Muscle layer of duodenum (tissue), 2 donors: ENCODE measurements around the gene PACSIN1.

Experiments used
- H3K27ac ChIP-seq: one replicate; pipeline ENCODE4 v1.7.0; 2013; ENCODE audit warnings: mild to moderate bottlenecking, low read length
- H3K27me3 ChIP-seq: one replicate; pipeline ENCODE4 v1.7.0; 2013; ENCODE audit warnings: low read depth, mild to moderate bottlenecking, control low read depth, low read length
- H3K36me3 ChIP-seq, 2 donors: one replicate each; pipeline ENCODE4 v1.7.0; 2013; ENCODE audit warnings: low read length in 2 of 2, control low read depth in 1 of 2, mild to moderate bottlenecking in 1 of 2; ENCODE audit not compliant: insufficient read depth in 2 of 2, control insufficient read depth in 1 of 2
- H3K4me1 ChIP-seq, 2 donors: one replicate each; pipeline ENCODE4 v1.7.0; 2013; ENCODE audit warnings: low read length in 2 of 2, mild to moderate bottlenecking in 2 of 2, control low read depth in 1 of 2, moderate library complexity in 1 of 2; ENCODE audit not compliant: insufficient read depth in 2 of 2, control insufficient read depth in 1 of 2
- H3K4me3 ChIP-seq, 2 donors: one replicate each; pipeline ENCODE4 v1.7.0; 2013; ENCODE audit warnings: low read length in 2 of 2, low read depth in 1 of 2, mild to moderate bottlenecking in 1 of 2
- H3K9me3 ChIP-seq, 2 donors: one replicate each; pipeline ENCODE4 v1.7.0; 2013; ENCODE audit warnings: low read length in 2 of 2, control low read depth in 1 of 2, mild to moderate bottlenecking in 1 of 2; ENCODE audit not compliant: control insufficient read depth in 1 of 2
- donor health status: healthy.

Gene PACSIN1

DNA sequence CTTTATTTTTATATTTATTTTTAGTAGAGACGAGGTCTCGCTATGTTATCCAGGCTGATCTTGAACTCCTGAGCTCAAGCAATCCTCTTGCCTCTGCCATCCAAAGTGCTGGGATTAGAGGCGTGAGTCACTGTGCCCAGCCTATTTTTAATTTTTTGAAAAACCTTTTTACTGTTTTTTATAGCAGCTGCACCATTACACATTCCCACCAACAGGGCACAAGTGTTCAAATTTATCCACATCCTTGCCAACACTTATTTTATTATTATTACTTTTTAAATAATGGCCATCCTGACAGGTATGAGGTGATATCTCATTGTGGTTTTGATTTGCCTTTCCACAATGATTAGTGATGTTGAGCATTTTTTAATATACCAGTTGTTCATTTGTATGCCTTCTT lies 42.5 kb downstream of the PACSIN1 start:
- Histone ChIP-seq H3K36me3 (no peaks in the 10 kb centered on the region), H3K27ac (no peak overlapping the region), H3K27me3 (no peaks in the 10 kb centered on the region), H3K4me1 (no peaks in the 10 kb centered on the region), H3K9me3 (peaks cover 0 to 8% of the 10 kb centered on the region in 2 donors), H3K4me3 (no peak overlapping the region)

GRCh38 chr6:34509782-34510181 lies 43.9 kb downstream of the PACSIN1 start:
- no peak overlapping the region for H3K4me3 ChIP-seq
- H3K27me3 ChIP-seq: no peaks in the 10 kb centered on the region
- H3K4me1 ChIP-seq: no peaks in the 10 kb centered on the region
- no peaks in the 10 kb centered on the region for H3K36me3 ChIP-seq
- no peak overlapping the region for H3K27ac ChIP-seq
- H3K9me3 ChIP-seq: peaks cover 0 to 8% of the 10 kb centered on the region in 2 donors

DNA sequence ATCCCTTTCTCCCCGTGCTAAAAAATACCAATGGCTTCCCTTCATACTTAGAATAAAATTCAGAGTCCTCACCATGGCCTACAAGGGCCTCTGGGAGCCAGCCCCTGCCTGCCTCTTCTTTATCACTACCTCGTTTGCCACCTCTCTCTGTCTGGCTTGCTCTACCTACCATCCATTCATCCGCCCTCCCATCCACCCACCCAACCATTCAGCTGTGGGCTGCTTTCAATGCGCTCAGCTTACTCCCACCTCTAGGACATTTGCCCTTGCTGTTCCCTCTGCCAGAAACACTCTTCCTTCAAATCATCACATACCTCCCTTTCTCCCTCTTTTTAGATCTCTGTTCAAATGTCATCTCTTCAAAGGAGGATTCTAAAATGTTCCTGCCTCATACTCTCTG lies 44.4 kb downstream of the PACSIN1 start:
- Histone ChIP-seq H3K4me1 (no peaks in the 10 kb centered on the region), H3K4me3 (no peak overlapping the region), H3K27me3 (no peaks in the 10 kb centered on the region), H3K9me3 (peaks cover 0 to 8% of the 10 kb centered on the region in 2 donors), H3K36me3 (no peaks in the 10 kb centered on the region), H3K27ac (no peak overlapping the region)

DNA sequence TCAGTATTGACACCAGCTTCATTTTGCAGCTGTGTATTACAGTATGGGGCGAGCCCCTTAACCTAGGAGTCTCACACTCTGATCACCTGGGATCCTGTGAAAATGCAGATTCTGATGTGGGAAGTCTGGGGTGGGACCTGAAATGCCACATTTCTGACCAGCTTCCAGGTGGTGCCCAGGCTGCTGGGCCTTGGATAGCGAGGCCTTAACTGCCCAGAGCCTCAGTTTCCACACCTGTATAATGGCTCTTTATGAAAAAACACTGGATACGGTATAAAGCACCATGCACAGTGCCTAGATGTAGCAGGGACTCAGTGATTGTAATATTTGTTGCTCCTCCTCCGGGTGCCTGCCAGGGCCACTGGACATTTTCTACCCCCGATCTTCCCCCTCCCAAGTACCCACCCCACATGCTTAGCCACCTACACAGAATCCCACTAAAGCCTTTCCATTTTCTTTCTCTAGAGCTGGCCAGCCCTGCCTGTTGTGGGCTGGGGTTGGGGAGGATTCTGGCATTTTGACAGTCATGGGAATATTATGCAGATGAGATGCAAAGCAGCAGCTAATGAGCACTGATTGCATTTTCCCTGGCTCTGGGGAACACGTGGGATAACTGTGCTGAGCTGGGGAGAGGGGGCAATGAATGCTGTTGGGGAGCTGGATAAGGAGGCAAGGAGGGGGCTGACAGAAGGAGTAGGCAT lies 45.5 kb downstream of the PACSIN1 start:
- H3K4me1 ChIP-seq: no peaks in the 10 kb centered on the region
- H3K9me3 ChIP-seq: peaks cover 0 to 8% of the 10 kb centered on the region in 2 donors
- H3K27ac ChIP-seq: no peak overlapping the region
- no peaks in the 10 kb centered on the region for H3K27me3 ChIP-seq
- no peak overlapping the region for H3K4me3 ChIP-seq
- H3K36me3 ChIP-seq: no peaks in the 10 kb centered on the region

DNA sequence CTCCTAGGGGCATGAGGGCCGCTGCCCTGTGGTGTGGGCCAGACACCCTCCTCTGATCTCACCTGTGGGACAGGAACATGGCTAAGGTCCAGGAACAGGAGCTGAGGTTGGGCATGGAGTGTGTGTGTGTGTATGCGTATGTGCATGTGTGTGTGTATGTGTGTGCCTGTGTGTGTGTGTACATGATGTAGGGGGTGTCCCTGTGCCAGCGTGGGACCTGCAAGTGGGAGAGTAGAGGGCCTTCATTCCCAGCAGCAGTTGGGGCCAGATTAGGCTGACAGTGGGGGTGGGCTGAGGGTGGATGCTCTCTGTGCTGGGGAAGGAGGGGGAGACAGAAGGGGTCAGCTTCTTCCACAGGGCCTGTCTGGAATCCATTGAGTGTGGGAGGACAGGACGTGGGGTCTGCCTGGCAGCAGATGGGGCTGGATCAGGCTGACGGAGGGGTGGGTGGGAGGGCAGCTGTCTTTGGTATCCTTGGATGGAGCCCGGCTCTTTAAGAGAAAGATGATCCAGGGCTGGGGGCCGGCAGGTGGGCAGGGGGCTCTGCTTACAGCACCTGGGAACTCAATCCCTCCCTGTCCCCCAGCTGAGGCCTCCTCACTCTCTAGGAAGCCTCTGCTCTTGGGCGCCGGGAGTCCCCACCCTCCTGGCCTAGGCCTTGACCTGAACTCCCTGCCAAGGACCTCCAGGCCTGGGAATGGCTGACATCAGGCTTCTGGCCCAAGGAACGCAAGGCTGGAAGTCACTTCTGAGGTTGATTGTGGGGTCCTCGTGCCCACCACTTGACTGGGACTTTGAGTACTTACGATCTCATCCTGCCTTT lies 46.2 kb downstream of the PACSIN1 start:
- no peak overlapping the region for H3K27ac ChIP-seq
- H3K4me1 ChIP-seq: no peaks in the 10 kb centered on the region
- peaks cover 0 to 8% of the 10 kb centered on the region in 2 donors for H3K9me3 ChIP-seq
- H3K4me3 ChIP-seq: no peak overlapping the region
- no peaks in the 10 kb centered on the region for H3K27me3 ChIP-seq
- H3K36me3 ChIP-seq: no peaks in the 10 kb centered on the region

DNA sequence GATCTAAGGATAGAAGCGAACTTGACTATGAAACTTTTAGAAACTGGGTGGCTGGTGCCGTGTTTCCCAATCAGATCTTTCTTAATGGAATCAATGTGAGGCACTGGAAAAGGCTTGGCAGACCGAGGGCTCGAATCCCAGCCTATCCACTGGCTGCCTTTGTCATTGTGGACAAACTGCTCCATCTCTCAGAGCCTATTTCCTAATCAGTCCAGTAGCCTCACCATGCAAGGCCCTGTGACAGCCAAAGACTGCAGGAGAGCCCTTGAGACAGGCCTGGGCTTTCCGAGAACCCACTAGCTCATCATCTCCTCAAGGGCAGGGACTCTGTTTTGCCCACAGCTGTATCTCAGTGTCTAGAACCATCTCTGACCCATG lies 46.9 kb downstream of the PACSIN1 start:
- Histone ChIP-seq H3K36me3 (no peaks in the 10 kb centered on the region), H3K4me1 (no peaks in the 10 kb centered on the region), H3K27me3 (no peaks in the 10 kb centered on the region), H3K9me3 (peaks cover 0 to 8% of the 10 kb centered on the region in 2 donors), H3K27ac (no peak overlapping the region), H3K4me3 (no peak overlapping the region)

GRCh38 chr6:34513646-34514045 lies 47.8 kb downstream of the PACSIN1 start:
- no peak overlapping the region for H3K4me3 ChIP-seq
- H3K9me3 ChIP-seq: peaks cover 0 to 8% of the 10 kb centered on the region in 2 donors
- H3K36me3 ChIP-seq: no peaks in the 10 kb centered on the region
- H3K4me1 ChIP-seq: no peaks in the 10 kb centered on the region
- H3K27ac ChIP-seq: no peak overlapping the region
- H3K27me3 ChIP-seq: no peaks in the 10 kb centered on the region

- Histone ChIP-seq H3K27me3 (no peaks in the 10 kb centered on the region), H3K9me3 (peaks cover 0 to 5% of the 10 kb centered on the region in 2 donors), H3K4me3 (no peak overlapping the region), H3K36me3 (no peaks in the 10 kb centered on the region), H3K4me1 (no peaks in the 10 kb centered on the region), H3K27ac (no peak overlapping the region)
These were observed 48.2 kb downstream of the PACSIN1 start for GRCh38 chr6:34514112-34514511.

GRCh38 chr6:34514593-34515472 lies 49.0 kb downstream of the PACSIN1 start:
- no peaks in the 10 kb centered on the region for H3K4me1 ChIP-seq
- no peaks in the 10 kb centered on the region for H3K27me3 ChIP-seq
- H3K36me3 ChIP-seq: no peaks in the 10 kb centered on the region
- H3K9me3 ChIP-seq: peaks cover 0 to 2% of the 10 kb centered on the region in 2 donors
- no peak overlapping the region for H3K27ac ChIP-seq
- H3K4me3 ChIP-seq: no peak overlapping the region

DNA sequence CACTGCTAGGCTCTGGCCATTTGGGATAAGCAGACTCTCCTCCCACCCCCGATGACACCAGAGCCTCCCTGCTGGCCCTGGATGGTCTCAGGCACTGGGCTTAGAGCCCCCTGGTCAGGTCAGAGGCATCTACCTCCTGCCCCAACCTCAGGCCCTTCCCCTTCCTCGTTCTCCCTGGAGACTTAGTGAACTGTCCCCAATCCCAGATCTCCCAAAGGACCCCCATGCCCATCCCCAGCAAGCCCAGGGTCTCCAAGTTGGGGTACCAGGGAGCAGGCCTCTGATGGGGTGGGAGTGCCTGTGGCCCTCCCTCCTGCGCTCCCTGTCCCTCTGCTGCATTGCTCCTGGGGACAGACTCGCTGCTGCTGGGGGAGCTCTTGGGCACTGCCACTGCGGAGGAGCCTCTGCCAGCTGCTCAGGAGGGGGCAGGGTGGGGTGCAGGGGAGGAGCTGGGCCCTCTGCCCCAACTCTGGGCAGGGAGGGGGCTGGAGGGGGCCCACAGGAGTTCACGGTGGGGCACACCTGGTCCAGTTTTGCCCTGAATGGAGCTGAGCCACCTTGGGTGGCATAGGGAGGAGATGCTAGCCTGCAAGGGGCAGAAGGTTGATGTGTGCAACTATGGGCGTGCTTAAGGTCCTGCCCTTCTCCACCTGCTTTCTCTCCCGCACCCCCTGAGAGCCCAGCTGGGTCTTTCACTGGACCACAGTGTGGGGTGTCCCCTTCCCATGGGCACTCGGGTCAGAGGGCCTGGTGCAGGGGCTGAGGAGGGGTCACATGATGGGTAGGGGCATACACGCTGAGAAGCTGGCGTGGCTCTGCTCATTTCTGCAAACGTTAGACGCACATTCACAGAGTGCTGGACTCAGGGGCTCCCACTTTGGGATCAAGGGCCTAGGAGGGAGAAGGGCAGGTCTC lies 49.9 kb downstream of the PACSIN1 start:
- Histone ChIP-seq H3K36me3 (no peaks in the 10 kb centered on the region), H3K27ac (no peak overlapping the region), H3K9me3 (no peaks in the 10 kb centered on the region), H3K4me3 (no peak overlapping the region), H3K4me1 (no peaks in the 10 kb centered on the region), H3K27me3 (no peaks in the 10 kb centered on the region)
